Mesenteric fat pad (tissue), 1 donor: Measurements from ENCODE around the gene SH2D6. TPM values are rescaled to one million over a fixed set of nuclear protein-coding genes. Genes with fewer than 3 reads are reported as not detected.
"Not testable (repeated sequence)": the region's sequence is repeated elsewhere in the genome, so short reads cannot be mapped to it uniquely, and the experiment has no call there.

Experiments used
- DNase-seq: peaks from one replicate; pipeline ENCODE4 v3.0.0-alpha.2; 2020; ENCODE audit warnings: low spot score
- total RNA-seq: library from RNA; stranded (reverse); fragmentation: NEBNext Ultra II Directional; extraction: Animal tissue kit (Norgen Biotek cat#: 25700); gene quantifications from one replicate; pipeline ENCODE4 v1.2.1, GENCODE V29; 2021
- donor health status: DM: yes; HTN: yes; CAD: no.

The SH2D6 gene
- total RNA-seq, 1 donor from 2014 or later, result not detected

DNA sequence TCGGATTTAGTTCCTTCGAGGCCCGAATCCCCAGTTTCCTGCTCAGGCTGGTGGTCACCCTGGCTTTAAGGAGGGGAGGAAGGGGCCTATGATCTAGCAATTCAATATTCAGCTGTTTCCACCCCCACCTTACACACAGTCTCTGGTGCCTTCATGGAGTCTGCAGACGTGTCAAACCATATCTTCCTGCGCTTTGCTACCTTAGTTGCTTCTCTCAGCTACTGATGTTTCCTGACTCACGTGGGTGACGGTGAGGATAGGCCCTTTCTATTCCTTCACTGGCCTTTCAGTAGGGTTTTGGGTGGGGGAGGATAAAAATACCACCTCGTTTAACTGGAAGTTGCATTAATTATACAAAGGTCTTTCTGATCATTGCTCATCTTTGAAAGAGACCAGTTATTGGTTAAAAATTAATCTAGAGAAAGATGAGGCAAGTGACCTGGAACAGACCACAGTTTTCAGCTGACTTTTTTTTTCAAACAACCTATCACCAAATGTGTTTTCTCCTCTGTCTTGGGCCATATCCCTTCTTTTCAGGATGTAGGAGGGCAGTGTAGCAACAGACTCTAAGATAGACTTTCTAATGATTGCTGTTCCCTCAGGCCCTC, 49.7 kb downstream of the SH2D6 start:
- DNase-seq, result no peak

GRCh38 chr2:85468704-85469349, 50.3 kb downstream of the SH2D6 start:
- DNase-seq, result no peak

GRCh38 chr2:85470850-85471800, 52.6 kb downstream of the SH2D6 start:
- DNase-seq, result no peak

GRCh38 chr2:85472261-85472660, 53.7 kb downstream of the SH2D6 start:
- no peak for DNase-seq

DNA sequence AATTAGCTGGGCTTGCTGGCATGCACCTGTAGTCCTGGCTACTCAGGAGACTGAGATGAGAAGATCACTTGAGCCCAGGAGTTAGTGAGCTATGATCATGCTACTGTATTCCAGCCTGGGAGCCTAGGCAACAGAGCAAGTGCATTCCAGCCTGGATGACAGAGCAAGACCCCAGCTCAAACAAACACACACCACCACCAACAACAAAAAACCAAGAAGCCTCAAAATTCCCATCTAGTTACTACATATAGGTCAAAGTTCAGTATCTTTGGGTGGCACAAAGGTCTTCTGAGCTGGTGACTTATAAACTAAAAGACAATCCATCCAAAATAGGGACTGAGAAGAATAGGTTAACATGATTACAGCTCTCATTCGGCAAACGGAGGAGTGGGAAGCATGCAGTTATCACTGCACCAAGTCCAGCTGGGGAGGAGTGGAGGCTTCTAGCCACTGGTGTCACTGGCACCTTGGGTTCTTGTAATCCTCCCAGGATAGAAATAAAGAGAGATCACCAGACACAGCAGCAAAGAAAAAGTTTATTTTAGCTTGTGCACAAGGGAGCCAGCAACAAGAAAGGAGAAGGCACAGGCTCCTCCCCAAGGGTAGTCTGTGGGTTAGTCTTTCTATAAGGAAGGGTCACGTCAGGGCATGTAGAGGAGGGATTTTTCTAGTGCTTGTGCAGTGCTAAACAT, 57.4 kb downstream of the SH2D6 start:
- DNase-seq, result no peak

- no peak for DNase-seq
Measured at GRCh38 chr2:85476624-85477023, 58.1 kb downstream of the SH2D6 start.

DNA sequence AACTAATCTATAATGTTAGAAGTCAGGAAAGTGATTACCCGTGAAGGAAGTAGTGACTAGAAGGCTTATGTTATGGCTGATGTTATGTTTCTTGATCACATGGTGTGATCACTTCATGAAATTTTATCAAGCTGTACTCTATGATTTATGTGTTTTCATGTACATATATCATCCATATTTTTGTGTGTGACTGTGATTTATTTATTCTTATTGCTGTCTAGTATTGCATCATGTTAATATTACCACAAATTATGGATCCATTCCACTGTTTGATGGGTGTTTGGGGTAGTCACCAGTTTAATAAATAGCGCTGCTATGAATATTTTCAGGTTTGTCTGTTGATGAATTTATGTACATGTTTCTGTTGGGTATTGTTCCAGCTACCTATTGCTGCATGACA, 59.4 kb downstream of the SH2D6 start:
- DNase-seq, result no peak

DNA sequence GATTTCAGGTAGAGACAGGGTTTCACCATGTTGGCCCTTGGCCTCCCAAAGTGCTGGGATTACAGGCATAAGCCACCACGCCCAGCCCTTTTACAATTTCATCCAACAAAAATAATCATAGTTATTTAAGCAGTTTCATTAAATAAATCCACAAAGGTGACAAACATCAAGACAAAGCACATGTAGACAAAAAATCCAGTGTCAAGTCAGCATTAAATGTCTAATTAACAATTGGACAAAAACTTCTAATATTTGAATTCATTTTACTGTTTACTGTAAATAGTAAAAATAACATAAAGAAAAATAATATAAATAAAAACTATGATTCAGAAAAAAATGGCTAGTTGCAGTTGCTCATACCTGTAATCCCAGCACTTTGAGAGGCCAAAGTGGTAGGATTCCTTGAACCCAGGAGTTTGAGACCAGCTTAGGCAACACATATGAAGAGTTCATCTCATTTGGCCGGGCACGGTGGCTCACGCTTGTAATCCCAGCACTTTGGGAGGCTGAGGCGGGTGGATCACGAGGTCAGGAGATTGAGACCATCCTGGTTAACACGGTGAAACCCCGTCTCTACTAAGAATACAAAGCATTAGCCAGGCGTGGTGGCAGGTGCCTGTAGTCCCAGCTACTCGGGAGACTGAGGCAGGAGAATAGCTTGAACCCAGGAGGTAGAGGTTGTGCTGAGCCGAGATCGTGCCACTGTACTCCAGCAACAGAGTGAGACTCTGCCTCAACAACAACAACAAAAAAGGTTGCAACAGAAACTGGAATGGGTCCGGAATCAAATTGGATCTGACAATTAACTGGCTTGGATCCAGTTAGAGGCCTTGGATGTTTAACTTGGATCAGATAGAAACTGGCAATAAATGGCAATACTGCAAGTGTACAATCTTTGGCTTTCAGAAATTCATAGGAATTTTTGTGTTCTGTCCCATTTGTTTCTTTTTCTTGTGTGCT, 63.6 kb downstream of the SH2D6 start:
- no peak for DNase-seq

- not testable (repeated sequence) for DNase-seq
Measured at GRCh38 chr2:85484615-85485014, 66.1 kb downstream of the SH2D6 start.

- no peak for DNase-seq
Measured at GRCh38 chr2:85485815-85486214, 67.3 kb downstream of the SH2D6 start.

Other genes with a start within 250 kb of the SH2D6 start
- gene TGOLN2, start 90.7 kb upstream of the SH2D6 start, total RNA-seq, result 128 TPM
- gene RETSAT, start 64.2 kb upstream of the SH2D6 start, total RNA-seq, result 554 TPM
- 47.7 TPM for gene ELMOD3, start 63.9 kb upstream of the SH2D6 start, total RNA-seq
- 124 TPM for gene CAPG, start 8.3 kb upstream of the SH2D6 start, total RNA-seq
- gene MAT2A, start 120.5 kb downstream of the SH2D6 start, total RNA-seq, result 494 TPM
- 45.6 TPM for gene GGCX, start 142.8 kb downstream of the SH2D6 start, total RNA-seq
- gene VAMP8, start 158.9 kb downstream of the SH2D6 start, total RNA-seq, result 73.3 TPM
- gene VAMP5, start 165.7 kb downstream of the SH2D6 start, total RNA-seq, result 70.3 TPM
- gene RNF181, start 177.0 kb downstream of the SH2D6 start, total RNA-seq, result 110 TPM
- 27.7 TPM for gene TMEM150A, start 184.0 kb downstream of the SH2D6 start, total RNA-seq
- 26.3 TPM for gene C2orf68, start 193.4 kb downstream of the SH2D6 start, total RNA-seq
- 37.1 TPM for gene USP39, start 197.5 kb downstream of the SH2D6 start, total RNA-seq
- gene SFTPB, start 249.5 kb downstream of the SH2D6 start, total RNA-seq, result not detected